K562 (cell line): ENCODE data around the gene IGFBPL1. TPM values are rescaled to one million over a fixed set of nuclear protein-coding genes. Genes with fewer than 3 reads are reported as not detected.
A peak's percentile ranks its signal among the peaks of the same experiment; 100 is the strongest.

Experiments
- ARNT ChIP-seq, 2 experiments: fragments of 450-650 bp; IDR thresholded peaks; 2 replicates each; pipeline ENCODE4 v1.6.1; 2016; ENCODE audit warnings: mild to moderate bottlenecking in 1 of 2
- ATF1 ChIP-seq, 2 experiments: fragments of 450-650 bp in 1 of 2; IDR thresholded peaks; 2 replicates each; pipeline ENCODE4 v1.6.1; 2016; ENCODE audit warnings: missing compliant biosample characterization in 1 of 2, missing genetic modification characterization in 1 of 2
- CREB1 ChIP-seq, 2 experiments: sonication (generic) in 1 of 2; formaldehyde crosslinking in 1 of 2; IDR thresholded peaks; 2 replicates each; pipeline versions ENCODE4 v1.6.1 to v1.8.0; 2012 to 2022; ENCODE audit warnings: inconsistent platforms in 1 of 2, mild to moderate bottlenecking in 1 of 2, missing genetic modification reagents in 1 of 2, moderate library complexity in 1 of 2
- EP300 ChIP-seq: IDR thresholded peaks from 2 replicates; pipeline ENCODE4 v1.6.1; 2012; ENCODE audit warnings: low read length, improper control_type of control experiment
- EP400 ChIP-seq: fragments of 450-650 bp; IDR thresholded peaks from 2 replicates; pipeline ENCODE4 v1.6.1; 2017; ENCODE audit warnings: antibody characterized with exemption, mild to moderate bottlenecking, moderate library complexity
- FIP1L1 ChIP-seq: fragments of 200-400 bp; formaldehyde crosslinking; IDR thresholded peaks from 2 replicates; pipeline ENCODE4 v1.6.1; 2018; ENCODE audit warnings: mild to moderate bottlenecking, low read depth, low read length; ENCODE audit not compliant: poor library complexity, severe bottlenecking
- GTF2A2 ChIP-seq: IDR thresholded peaks from 2 replicates; pipeline ENCODE4 v1.6.1; 2016; ENCODE audit warnings: mild to moderate bottlenecking, missing genetic modification characterization, missing compliant biosample characterization
- HDAC2 ChIP-seq: fragments of 450-650 bp; IDR thresholded peaks from 2 replicates; pipeline ENCODE4 v1.6.1; 2016; ENCODE audit warnings: mild to moderate bottlenecking
- KDM1A ChIP-seq, 2 experiments: fragments of 450-650 bp; IDR thresholded peaks; 2 replicates each; pipeline ENCODE4 v1.6.1; 2016; ENCODE audit warnings: mild to moderate bottlenecking in 2 of 2
- NEUROD1 ChIP-seq: fragments of 150-350 bp; IDR thresholded peaks from 2 replicates; pipeline ENCODE4 v1.6.1; 2014; ENCODE audit warnings: borderline replicate concordance, low read length, low read depth; ENCODE audit not compliant: partially characterized antibody
- NR2C1 ChIP-seq, 2 experiments: fragments of 450-650 bp; IDR thresholded peaks; 2 replicates each; pipeline ENCODE4 v1.6.1; 2017; ENCODE audit warnings: mild to moderate bottlenecking in 2 of 2, antibody characterized with exemption in 1 of 2, inconsistent platforms in 1 of 2, missing compliant biosample characterization in 1 of 2, missing genetic modification characterization in 1 of 2
- NR2C2 ChIP-seq, 2 experiments: fragments of 200-800 bp in 1 of 2; sonication (Bioruptor generic) in 1 of 2; sonication (generic) in 1 of 2; formaldehyde crosslinking in 1 of 2; IDR thresholded peaks; 2 replicates each; pipeline versions ENCODE4 v1.6.1 to v1.8.0; 2016 to 2022; ENCODE audit warnings: mild to moderate bottlenecking in 1 of 2, missing compliant biosample characterization in 1 of 2, missing genetic modification characterization in 1 of 2, missing genetic modification reagents in 1 of 2
- PML ChIP-seq: IDR thresholded peaks from 2 replicates; pipeline ENCODE4 v1.6.1; 2012; ENCODE audit warnings: low read length, inconsistent platforms
- POLR2H ChIP-seq: IDR thresholded peaks from 2 replicates; pipeline ENCODE4 v1.6.1; 2016; ENCODE audit warnings: missing genetic modification characterization, low read depth, mild to moderate bottlenecking, control low read depth, missing compliant biosample characterization, moderate library complexity
- TBL1XR1 ChIP-seq, 2 experiments: IDR thresholded peaks; 2 replicates each; pipeline ENCODE4 v1.6.1; 2012; ENCODE audit warnings: improper control_type of control experiment in 2 of 2, low read length in 2 of 2, mild to moderate bottlenecking in 1 of 2
- YY1 ChIP-seq, 3 experiments: IDR thresholded peaks; 2 replicates each; pipeline ENCODE4 v1.6.1; 2011; ENCODE audit warnings: low read length in 2 of 3, mild to moderate bottlenecking in 2 of 3, moderate library complexity in 2 of 3, borderline replicate concordance in 1 of 3, control low read depth in 1 of 3, low read depth in 1 of 3; ENCODE audit not compliant: insufficient read depth in 3 of 3, insufficient replicate concordance in 2 of 3, control insufficient read depth in 1 of 3, insufficient read length in 1 of 3; ENCODE audit errors: extremely low read depth in 1 of 3
- ZNF165 ChIP-seq: fragments of 250-450 bp; sonication (Bioruptor Pico); IDR thresholded peaks from 2 replicates; pipeline ENCODE4 v1.4.0; 2020; ENCODE audit warnings: borderline replicate concordance
- polyA plus RNA-seq, 8 experiments: library from polyadenylated mRNA; depleted of rRNA in 4 of 8; stranded (reverse) in 5 of 8; unstranded in 3 of 8; fragments of >200 nt; fragmentation: Nextera tagmentation in 2 of 8; fragmentation: Illumina TruSeq in 1 of 8; extraction: Ambion mirVana in 2 of 8; extraction: Trizol in 1 of 8; gene quantifications; 2 replicates each; pipeline versions ENCODE4 v1.2.1 to v1.2.3, GENCODE V29; 2011 to 2014; ENCODE audit warnings: inconsistent platforms in 1 of 8, missing spikeins in 1 of 8
- total RNA-seq, 7 experiments: library from RNA; depleted of rRNA in 6 of 7; stranded (reverse); fragments of >200 nt in 6 of 7; fragmentation: Illumina TruSeq in 2 of 7; extraction: Trizol in 2 of 7; gene quantifications; 2 replicates each; pipeline versions ENCODE4 v1.2.1 to v1.2.3, GENCODE V29; 2011 to 2021; ENCODE audit warnings: low replicate concordance in 1 of 7
- TF ChIP-seq, protein P1 (sequence below): fragments of 250-450 bp; sonication (Bioruptor Pico); IDR thresholded peaks from 2 replicates; pipeline ENCODE4 v1.4.0; 2020; ENCODE audit warnings: mild to moderate bottlenecking, moderate library complexity
- TF ChIP-seq, protein P2 (sequence below), 2 experiments: IDR thresholded peaks; 2 replicates each; pipeline ENCODE4 v1.6.1; 2012; ENCODE audit warnings: improper control_type of control experiment in 2 of 2, low read depth in 2 of 2, low read length in 2 of 2, borderline replicate concordance in 1 of 2

IGFBPL1 gene
- total and polyA plus RNA-seq, 9 of the 15 experiments (the other 6 are each of a cell fraction or from before 2014, with no cell fraction given): not detected

DNA sequence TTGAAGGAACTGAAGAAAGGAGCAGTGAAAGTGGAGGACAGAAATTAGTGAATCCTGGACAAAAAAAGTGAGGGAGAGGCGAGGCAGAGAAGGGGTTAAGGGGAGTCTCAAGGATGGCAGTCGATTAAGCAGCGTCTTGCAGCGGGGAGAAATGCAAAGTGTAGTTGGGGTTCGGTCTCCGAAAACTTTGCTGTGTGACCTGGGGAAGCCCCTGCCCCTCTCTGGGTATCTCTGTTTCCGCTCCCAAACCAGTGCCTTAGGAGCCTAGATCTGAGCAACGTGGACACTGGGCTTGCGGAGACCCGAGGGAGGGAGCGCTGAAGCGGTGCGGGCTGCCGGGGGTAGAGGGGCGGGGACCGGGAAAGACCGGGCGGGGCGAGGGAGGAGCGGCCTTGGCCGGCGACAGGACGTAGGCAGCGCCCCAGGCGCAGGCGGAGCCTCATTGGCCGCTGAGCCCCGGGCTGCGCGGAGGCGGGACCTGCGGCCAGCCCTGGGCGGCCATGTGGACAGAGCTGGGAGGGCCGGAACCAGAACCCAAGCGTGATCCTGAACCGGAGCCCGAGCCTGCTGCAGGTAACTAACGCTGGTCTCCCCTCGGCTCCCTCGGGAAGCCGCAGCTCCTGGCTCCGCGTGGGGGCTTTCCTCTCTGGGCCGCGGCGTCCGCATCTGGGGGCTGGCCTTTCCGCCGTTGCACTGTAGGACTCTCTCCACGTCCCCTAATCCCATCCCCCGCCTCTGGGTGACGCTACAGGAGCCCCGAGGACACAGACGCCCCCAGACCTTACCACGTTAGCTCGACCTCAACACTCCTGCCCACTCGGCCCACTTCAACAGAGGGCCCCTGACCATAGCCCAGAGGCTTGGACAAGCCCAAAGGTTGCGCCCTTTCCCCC lies 31.8 kb downstream of the IGFBPL1 start, which contains the start of gene ALDH1B1 (continued):
- TF ChIP-seq CREB1 (IDR thresholded peaks at IDR 0.05) (no peak), CREB1 (CRISPR knock-in tag; IDR thresholded peaks at IDR 0.05) (peak; percentile 28; the same call in 1 of the 2 replicates), NR2C1 (IDR thresholded peaks at IDR 0.05) (no peak), NR2C1 (tag; IDR thresholded peaks at IDR 0.05) (0 out of 2 replicates have a peak, but pooled peaks have one; percentile 14), POLR2H (tag) (no peak), FIP1L1 (peak; percentile 76), ATF1 (CRISPR knock-in tag; IDR thresholded peaks at IDR 0.05) (no peak), ATF1 (tag; IDR thresholded peaks at IDR 0.05) (peak; percentile 87), GTF2A2 (no peak), YY1 (IDR thresholded peaks at IDR 0.05; ENCODE audit: borderline replicate concordance in 1 of 3, control insufficient read depth in 1 of 3, extremely low read depth in 1 of 3, insufficient read depth in 3 of 3, insufficient read length in 1 of 3, insufficient replicate concordance in 2 of 3, low read depth in 1 of 3, low read length in 2 of 3) (peak in 2 of 3 experiments; percentile 60 to 80), ARNT (IDR thresholded peaks at IDR 0.05) (0 out of 4 replicates have a peak, but pooled peaks of 1 of the 2 experiments have one; percentile 22), NEUROD1 (peak; percentile 8), TBL1XR1 (IDR thresholded peaks at IDR 0.05; ENCODE audit: low read length in 2 of 2) (no peak), EP300 (0 out of 2 replicates have a peak, but pooled peaks have one; percentile 5), PML (peak; percentile 45; the same call in 1 of the 2 replicates), NR2C2 (CRISPR knock-in tag; IDR thresholded peaks at IDR 0.05) (no peak), NR2C2 (tag; IDR thresholded peaks at IDR 0.05) (peak; percentile 35; the same call in 1 of the 2 replicates), HDAC2 (peak; percentile 12; the same call in 1 of the 2 replicates), KDM1A (IDR thresholded peaks at IDR 0.05) (peak in 1 of 2 experiments; percentile 20; a peak in 1 of 4 replicates), EP400 (peak; percentile 95), ZNF165 (0 out of 2 replicates have a peak, but pooled peaks have one; percentile 22)
- TF ChIP-seq, protein P1, sequence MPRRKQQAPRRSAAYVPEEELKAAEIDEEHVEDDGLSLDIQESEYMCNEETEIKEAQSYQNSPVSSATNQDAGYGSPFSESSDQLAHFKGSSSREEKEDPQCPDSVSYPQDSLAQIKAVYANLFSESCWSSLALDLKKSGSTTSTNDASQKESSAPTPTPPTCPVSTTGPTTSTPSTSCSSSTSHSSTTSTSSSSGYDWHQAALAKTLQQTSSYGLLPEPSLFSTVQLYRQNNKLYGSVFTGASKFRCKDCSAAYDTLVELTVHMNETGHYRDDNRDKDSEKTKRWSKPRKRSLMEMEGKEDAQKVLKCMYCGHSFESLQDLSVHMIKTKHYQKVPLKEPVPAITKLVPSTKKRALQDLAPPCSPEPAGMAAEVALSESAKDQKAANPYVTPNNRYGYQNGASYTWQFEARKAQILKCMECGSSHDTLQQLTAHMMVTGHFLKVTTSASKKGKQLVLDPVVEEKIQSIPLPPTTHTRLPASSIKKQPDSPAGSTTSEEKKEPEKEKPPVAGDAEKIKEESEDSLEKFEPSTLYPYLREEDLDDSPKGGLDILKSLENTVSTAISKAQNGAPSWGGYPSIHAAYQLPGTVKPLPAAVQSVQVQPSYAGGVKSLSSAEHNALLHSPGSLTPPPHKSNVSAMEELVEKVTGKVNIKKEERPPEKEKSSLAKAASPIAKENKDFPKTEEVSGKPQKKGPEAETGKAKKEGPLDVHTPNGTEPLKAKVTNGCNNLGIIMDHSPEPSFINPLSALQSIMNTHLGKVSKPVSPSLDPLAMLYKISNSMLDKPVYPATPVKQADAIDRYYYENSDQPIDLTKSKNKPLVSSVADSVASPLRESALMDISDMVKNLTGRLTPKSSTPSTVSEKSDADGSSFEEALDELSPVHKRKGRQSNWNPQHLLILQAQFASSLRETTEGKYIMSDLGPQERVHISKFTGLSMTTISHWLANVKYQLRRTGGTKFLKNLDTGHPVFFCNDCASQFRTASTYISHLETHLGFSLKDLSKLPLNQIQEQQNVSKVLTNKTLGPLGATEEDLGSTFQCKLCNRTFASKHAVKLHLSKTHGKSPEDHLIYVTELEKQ (CRISPR knock-in tag): no peak
- TF ChIP-seq, protein P2, sequence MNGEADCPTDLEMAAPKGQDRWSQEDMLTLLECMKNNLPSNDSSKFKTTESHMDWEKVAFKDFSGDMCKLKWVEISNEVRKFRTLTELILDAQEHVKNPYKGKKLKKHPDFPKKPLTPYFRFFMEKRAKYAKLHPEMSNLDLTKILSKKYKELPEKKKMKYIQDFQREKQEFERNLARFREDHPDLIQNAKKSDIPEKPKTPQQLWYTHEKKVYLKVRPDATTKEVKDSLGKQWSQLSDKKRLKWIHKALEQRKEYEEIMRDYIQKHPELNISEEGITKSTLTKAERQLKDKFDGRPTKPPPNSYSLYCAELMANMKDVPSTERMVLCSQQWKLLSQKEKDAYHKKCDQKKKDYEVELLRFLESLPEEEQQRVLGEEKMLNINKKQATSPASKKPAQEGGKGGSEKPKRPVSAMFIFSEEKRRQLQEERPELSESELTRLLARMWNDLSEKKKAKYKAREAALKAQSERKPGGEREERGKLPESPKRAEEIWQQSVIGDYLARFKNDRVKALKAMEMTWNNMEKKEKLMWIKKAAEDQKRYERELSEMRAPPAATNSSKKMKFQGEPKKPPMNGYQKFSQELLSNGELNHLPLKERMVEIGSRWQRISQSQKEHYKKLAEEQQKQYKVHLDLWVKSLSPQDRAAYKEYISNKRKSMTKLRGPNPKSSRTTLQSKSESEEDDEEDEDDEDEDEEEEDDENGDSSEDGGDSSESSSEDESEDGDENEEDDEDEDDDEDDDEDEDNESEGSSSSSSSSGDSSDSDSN (IDR thresholded peaks at IDR 0.05; ENCODE audit: borderline replicate concordance in 1 of 2, low read depth in 2 of 2, low read length in 2 of 2): peak in 1 of 2 experiments; percentile 59; a peak in 1 of 4 replicates
